HG02852 (cell line): ENCODE results near the gene CCDC63.

Experiments
- ATAC-seq: cut with Tn5 transposase; IDR thresholded peaks from one replicate; pipeline ENCODE4 v1.9.1; 2021; ENCODE audit warnings: mild to moderate bottlenecking, moderate library complexity; ENCODE audit not compliant: unreplicated experiment

The CCDC63 gene

GRCh38 chr12:110880651-110881050 lies 33.9 kb downstream of the CCDC63 start:
- no peak for ATAC-seq

GRCh38 chr12:110883251-110883650 lies 36.5 kb downstream of the CCDC63 start:
- ATAC-seq: no peak

- ATAC-seq: no peak
These were observed 38.5 kb downstream of the CCDC63 start for GRCh38 chr12:110885152-110885840.

GRCh38 chr12:110888256-110888991 lies 41.6 kb downstream of the CCDC63 start:
- ATAC-seq: peak; percentile 10

- no peak for ATAC-seq
These were observed 42.6 kb downstream of the CCDC63 start for GRCh38 chr12:110889361-110889760.

- ATAC-seq: no peak
These were observed 47.2 kb downstream of the CCDC63 start for GRCh38 chr12:110893956-110894355.

- ATAC-seq: no peak
These were observed 49.8 kb downstream of the CCDC63 start for GRCh38 chr12:110896559-110896958.

GRCh38 chr12:110901401-110901800 lies 54.6 kb downstream of the CCDC63 start:
- ATAC-seq: no peak

GRCh38 chr12:110903511-110903910 lies 56.7 kb downstream of the CCDC63 start:
- no peak for ATAC-seq

- ATAC-seq: no peak
These were observed 59.3 kb downstream of the CCDC63 start for GRCh38 chr12:110906083-110906482.

- no peak for ATAC-seq
These were observed 59.7 kb downstream of the CCDC63 start for GRCh38 chr12:110906516-110906915.

- no peak for ATAC-seq
These were observed 60.2 kb downstream of the CCDC63 start for GRCh38 chr12:110906985-110907384.

- no peak for ATAC-seq
These were observed 60.8 kb downstream of the CCDC63 start for GRCh38 chr12:110907583-110907982.

GRCh38 chr12:110908377-110909152 lies 61.8 kb downstream of the CCDC63 start:
- no peak for ATAC-seq

- ATAC-seq: no peak
These were observed 65.5 kb downstream of the CCDC63 start for GRCh38 chr12:110912263-110912662.

- ATAC-seq: peak; percentile 97
These were observed 66.6 kb downstream of the CCDC63 start for GRCh38 chr12:110913119-110914056.

- ATAC-seq: no peak
These were observed 69.6 kb downstream of the CCDC63 start for GRCh38 chr12:110916295-110916875.

- no peak for ATAC-seq
These were observed 70.7 kb downstream of the CCDC63 start for GRCh38 chr12:110917467-110917866.

GRCh38 chr12:110917961-110918360 lies 71.2 kb downstream of the CCDC63 start:
- no peak for ATAC-seq

GRCh38 chr12:110919720-110920119 lies 72.9 kb downstream of the CCDC63 start:
- ATAC-seq: no peak
